ENCODE results near the gene CAPN2. TPM values are rescaled to one million over a fixed set of nuclear protein-coding genes. Genes with fewer than 3 reads are reported as not detected.
"Not testable (repeated sequence)": the region's sequence is repeated elsewhere in the genome, so short reads cannot be mapped to it uniquely, and the experiment has no call there.

CAPN2 gene
- total RNA-seq, 1 donor from 2014 or later: 258 TPM

DNA sequence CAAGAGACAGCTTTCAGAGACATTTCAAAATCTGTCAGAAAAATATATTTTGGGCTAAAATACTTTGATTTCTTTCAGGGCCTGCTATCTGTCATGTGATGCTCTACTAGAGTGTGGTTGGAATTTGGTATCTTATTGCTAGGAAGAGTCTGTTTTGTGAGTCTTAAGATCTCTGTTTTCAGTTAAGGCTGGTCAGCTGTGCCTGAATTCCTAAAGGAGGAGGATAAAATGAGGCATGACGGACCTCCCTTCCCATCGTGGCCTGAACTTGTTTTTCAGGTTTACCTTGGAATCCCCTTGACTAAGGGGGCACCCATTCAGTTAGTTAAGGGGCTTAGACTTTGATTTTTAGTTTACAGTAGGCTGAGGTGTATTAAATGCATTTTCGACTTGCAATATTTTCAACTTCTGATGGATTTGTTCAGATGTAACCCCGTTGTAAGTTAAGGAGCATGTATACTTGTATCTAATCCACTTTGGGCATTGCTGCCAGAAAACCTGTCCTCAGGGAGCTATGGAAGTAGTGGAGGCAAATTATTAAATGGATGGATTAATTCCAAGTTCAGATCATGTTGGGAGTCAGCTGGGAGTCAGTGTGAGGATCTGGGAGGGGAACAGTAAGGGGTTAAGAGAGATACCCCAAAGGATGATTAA lies 18.3 kb downstream of the CAPN2 start:
- Histone ChIP-seq H3K36me3 (ENCODE audit: control insufficient read depth, insufficient read depth, low read length) (peaks cover 2% of the 10 kb centered on the region), H3K4me3 (ENCODE audit: low read depth, low read length) (no peak overlapping the region), H3K27me3 (ENCODE audit: control insufficient read depth, insufficient read depth, low read length) (no peaks in the 10 kb centered on the region)
- no peak for DNase-seq (ENCODE audit: low read depth)
- no peak for TF ChIP-seq CTCF (IDR thresholded peaks at IDR 0.05; ENCODE audit: insufficient read depth, low read length, poor library complexity, severe bottlenecking)

- no peak for DNase-seq (ENCODE audit: low read depth)
- no peak for TF ChIP-seq CTCF (IDR thresholded peaks at IDR 0.05; ENCODE audit: insufficient read depth, low read length, poor library complexity, severe bottlenecking)
- Histone ChIP-seq H3K4me3 (ENCODE audit: low read depth, low read length) (no peak overlapping the region), H3K27me3 (ENCODE audit: control insufficient read depth, insufficient read depth, low read length) (no peaks in the 10 kb centered on the region), H3K36me3 (ENCODE audit: control insufficient read depth, insufficient read depth, low read length) (peaks cover 2% of the 10 kb centered on the region)
These were observed 18.9 kb downstream of the CAPN2 start for GRCh38 chr1:223731133-223731770.

- H3K27me3 ChIP-seq (ENCODE audit: control insufficient read depth, insufficient read depth, low read length): no peaks in the 10 kb centered on the region
- peaks cover 2% of the 10 kb centered on the region for H3K36me3 ChIP-seq (ENCODE audit: control insufficient read depth, insufficient read depth, low read length)
- DNase-seq (ENCODE audit: low read depth): no peak
- no peak for TF ChIP-seq CTCF (IDR thresholded peaks at IDR 0.05; ENCODE audit: insufficient read depth, low read length, poor library complexity, severe bottlenecking)
- no peak overlapping the region for H3K4me3 ChIP-seq (ENCODE audit: low read depth, low read length)
These were observed 20.9 kb downstream of the CAPN2 start for GRCh38 chr1:223732993-223733798.

GRCh38 chr1:223733898-223734852 lies 21.8 kb downstream of the CAPN2 start:
- Histone ChIP-seq H3K4me3 (ENCODE audit: low read depth, low read length) (no peak overlapping the region), H3K27me3 (ENCODE audit: control insufficient read depth, insufficient read depth, low read length) (no peaks in the 10 kb centered on the region), H3K36me3 (ENCODE audit: control insufficient read depth, insufficient read depth, low read length) (no peaks in the 10 kb centered on the region)
- TF ChIP-seq CTCF (IDR thresholded peaks at IDR 0.05; ENCODE audit: insufficient read depth, low read length, poor library complexity, severe bottlenecking): no peak
- DNase-seq (ENCODE audit: low read depth): no peak

DNA sequence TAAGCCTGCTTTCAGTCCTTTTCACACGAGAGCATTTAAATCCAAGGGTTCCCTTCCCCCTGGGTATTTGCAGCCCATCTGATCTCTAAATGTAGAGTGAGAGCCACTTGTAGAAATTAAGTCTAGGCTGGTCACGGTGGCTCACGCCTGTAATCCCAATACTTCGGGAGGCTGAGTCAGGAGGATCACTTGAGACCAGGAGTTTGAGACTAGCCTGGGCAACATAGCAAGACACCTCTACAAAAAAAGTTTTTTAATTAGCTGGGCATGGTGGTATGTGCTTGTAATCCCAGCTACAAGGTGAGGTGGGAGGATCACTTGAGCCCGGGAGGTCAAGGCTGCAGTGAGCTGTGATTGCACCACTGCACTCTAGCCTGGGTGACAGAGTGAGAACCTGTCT lies 24.3 kb downstream of the CAPN2 start:
- H3K36me3 ChIP-seq (ENCODE audit: control insufficient read depth, insufficient read depth, low read length); H3K4me3 ChIP-seq (ENCODE audit: low read depth, low read length); DNase-seq (ENCODE audit: low read depth); H3K27me3 ChIP-seq (ENCODE audit: control insufficient read depth, insufficient read depth, low read length): not testable (repeated sequence)

Measured in kidney epithelial cell (primary cell).